Measurements from ENCODE around the gene BPIFB6. TPM values are rescaled to one million over a fixed set of nuclear protein-coding genes. Genes with fewer than 3 reads are reported as not detected.

BPIFB6 gene
- total and polyA plus RNA-seq, 7 experiments from 2014 or later, result not detected

- peaks cover 0 to 4% (median 2%) of the 10 kb centered on the region in 5 donors for H3K36me3 Mint-ChIP-seq
- no peak for DNase-seq
- Histone ChIP-seq H3K27ac (ENCODE audit: low read depth, low read length) (no peak overlapping the region), H3K9me3 (ENCODE audit: control insufficient read depth in 2 of 3, low read length in 3 of 3) (no peaks in the 10 kb centered on the region), H3K4me1 (ENCODE audit: control insufficient read depth in 2 of 2, insufficient read depth in 2 of 2, low read length in 2 of 2) (peaks cover 0 to 13% of the 10 kb centered on the region in 2 donors), H3K4me3 (ENCODE audit: low read length) (no peak overlapping the region), H3K27me3 (ENCODE audit: control insufficient read depth in 2 of 2, insufficient read depth in 2 of 2, low read length in 2 of 2) (no peaks in the 10 kb centered on the region), H3K36me3 (ENCODE audit: control insufficient read depth in 2 of 3, insufficient read depth in 3 of 3, low read length in 3 of 3) (no peaks in the 10 kb centered on the region)
- H3K9me3 Mint-ChIP-seq, result peaks cover 0 to 2% (median 0%) of the 10 kb centered on the region in 11 donors
- no peak for ATAC-seq
- H3K4me3 Mint-ChIP-seq, result no peak overlapping the region
- POLR2A ChIA-PET, result interaction anchor here (7.2 kb wide), 1 partner anchor 15 kb away, joined by 61 read pairs; no protein-coding TSS in a partner anchor
- CTCF ChIA-PET, result interaction anchor here (1.6 kb wide), 1 partner anchor 19 kb away, joined by 5 read pairs; the partner anchor contains the start of gene SUN5
- H3K27me3 Mint-ChIP-seq, result peaks cover 0 to 2% (median 0%) of the 10 kb centered on the region in 5 donors
- H3K27ac Mint-ChIP-seq, result peak overlapping the region in 2 of 9 donors; percentile 61 to 73
- intact Hi-C loops (cut with micrococcal nuclease), result no loop called here
- peaks cover 7 to 55% (median 41%) of the 10 kb centered on the region in 7 donors for H3K4me1 Mint-ChIP-seq
Measured at GRCh38 chr20:32986331-32986966, 45.0 kb upstream of the BPIFB6 start.

GRCh38 chr20:32987044-32987825 lies 44.2 kb upstream of the BPIFB6 start:
- CTCF ChIA-PET, result no interaction called here
- Mint-ChIP-seq H3K9me3 (peaks cover 0 to 2% (median 0%) of the 10 kb centered on the region in 11 donors), H3K27ac (no peak overlapping the region), H3K27me3 (peaks cover 0 to 2% (median 0%) of the 10 kb centered on the region in 5 donors), H3K36me3 (peaks cover 0 to 4% (median 2%) of the 10 kb centered on the region in 5 donors), H3K4me1 (peaks cover 9 to 59% (median 43%) of the 10 kb centered on the region in 7 donors), H3K4me3 (no peak overlapping the region)
- Histone ChIP-seq H3K4me3 (ENCODE audit: low read length) (no peak overlapping the region), H3K36me3 (ENCODE audit: control insufficient read depth in 2 of 3, insufficient read depth in 3 of 3, low read length in 3 of 3) (no peaks in the 10 kb centered on the region), H3K9me3 (ENCODE audit: control insufficient read depth in 2 of 3, low read length in 3 of 3) (no peaks in the 10 kb centered on the region), H3K27ac (ENCODE audit: low read depth, low read length) (no peak overlapping the region), H3K27me3 (ENCODE audit: control insufficient read depth in 2 of 2, insufficient read depth in 2 of 2, low read length in 2 of 2) (no peaks in the 10 kb centered on the region), H3K4me1 (ENCODE audit: control insufficient read depth in 2 of 2, insufficient read depth in 2 of 2, low read length in 2 of 2) (peaks cover 0 to 21% of the 10 kb centered on the region in 2 donors)
- intact Hi-C loops (cut with micrococcal nuclease), result no loop called here
- no peak for ATAC-seq
- POLR2A ChIA-PET, result interaction anchor here (7.2 kb wide), 1 partner anchor 16 kb away, joined by 61 read pairs; no protein-coding TSS in a partner anchor
- DNase-seq, result no peak

GRCh38 chr20:32988008-32988407 lies 43.4 kb upstream of the BPIFB6 start:
- Mint-ChIP-seq H3K27ac (peak overlapping the region in 3 of 9 donors; percentile 10 to 88 (median 12)), H3K36me3 (peaks cover 0 to 4% (median 2%) of the 10 kb centered on the region in 5 donors), H3K9me3 (peaks cover 0 to 2% (median 0%) of the 10 kb centered on the region in 11 donors), H3K4me3 (no peak overlapping the region), H3K4me1 (peaks cover 6 to 59% (median 46%) of the 10 kb centered on the region in 7 donors), H3K27me3 (peaks cover 0 to 2% (median 0%) of the 10 kb centered on the region in 5 donors)
- Histone ChIP-seq H3K4me1 (ENCODE audit: control insufficient read depth in 2 of 2, insufficient read depth in 2 of 2, low read length in 2 of 2) (peaks cover 0 to 22% of the 10 kb centered on the region in 2 donors), H3K27me3 (ENCODE audit: control insufficient read depth in 2 of 2, insufficient read depth in 2 of 2, low read length in 2 of 2) (no peaks in the 10 kb centered on the region), H3K36me3 (ENCODE audit: control insufficient read depth in 2 of 3, insufficient read depth in 3 of 3, low read length in 3 of 3) (no peaks in the 10 kb centered on the region), H3K4me3 (ENCODE audit: low read length) (no peak overlapping the region), H3K27ac (ENCODE audit: low read depth, low read length) (no peak overlapping the region), H3K9me3 (ENCODE audit: control insufficient read depth in 2 of 3, low read length in 3 of 3) (no peaks in the 10 kb centered on the region)
- intact Hi-C loops (cut with micrococcal nuclease), result no loop called here
- ChIA-PET CTCF (interaction anchor here (0.7 kb wide), 1 partner anchor 24 kb away, joined by 4 read pairs; no protein-coding TSS in a partner anchor), POLR2A (interaction anchor here (7.2 kb wide), 1 partner anchor 17 kb away, joined by 61 read pairs; no protein-coding TSS in a partner anchor)
- ATAC-seq (no peak), DNase-seq (no peak)

- Histone ChIP-seq H3K4me3 (ENCODE audit: low read length) (no peak overlapping the region), H3K4me1 (ENCODE audit: control insufficient read depth in 2 of 2, insufficient read depth in 2 of 2, low read length in 2 of 2) (peaks cover 0 to 33% of the 10 kb centered on the region in 2 donors), H3K27ac (ENCODE audit: low read depth, low read length) (no peak overlapping the region), H3K36me3 (ENCODE audit: control insufficient read depth in 2 of 3, insufficient read depth in 3 of 3, low read length in 3 of 3) (no peaks in the 10 kb centered on the region), H3K27me3 (ENCODE audit: control insufficient read depth in 2 of 2, insufficient read depth in 2 of 2, low read length in 2 of 2) (no peaks in the 10 kb centered on the region), H3K9me3 (ENCODE audit: control insufficient read depth in 2 of 3, low read length in 3 of 3) (no peaks in the 10 kb centered on the region)
- CTCF ChIA-PET, result no interaction called here
- Mint-ChIP-seq H3K36me3 (peaks cover 2 to 7% (median 3%) of the 10 kb centered on the region in 5 donors), H3K27me3 (peaks cover 0 to 2% (median 0%) of the 10 kb centered on the region in 5 donors), H3K4me1 (peaks cover 6 to 59% (median 49%) of the 10 kb centered on the region in 7 donors), H3K27ac (peak overlapping the region in 1 of 9 donors; percentile 81), H3K4me3 (no peak overlapping the region), H3K9me3 (peaks cover 0 to 8% (median 2%) of the 10 kb centered on the region in 11 donors)
- DNase-seq (no peak), ATAC-seq (no peak)
- POLR2A ChIA-PET, result interaction anchor here (1.1 kb wide), 2 partner anchors 13 to 16 kb away, joined by 3 to 4 read pairs; no protein-coding TSS in a partner anchor
- intact Hi-C loops (cut with micrococcal nuclease), result loop anchor here in 1 of 2 donors (10.0 kb wide), 1 partner anchor 45 kb away; no protein-coding TSS in a partner anchor
Measured at GRCh38 chr20:32989507-32990283, 41.8 kb upstream of the BPIFB6 start.

GRCh38 chr20:32990426-32990825 lies 41.0 kb upstream of the BPIFB6 start:
- Mint-ChIP-seq H3K4me3 (no peak overlapping the region), H3K9me3 (peaks cover 0 to 14% (median 7%) of the 10 kb centered on the region in 11 donors), H3K36me3 (peaks cover 3 to 13% (median 8%) of the 10 kb centered on the region in 5 donors), H3K27ac (no peak overlapping the region), H3K27me3 (peaks cover 0 to 2% (median 0%) of the 10 kb centered on the region in 5 donors), H3K4me1 (peaks cover 6 to 59% (median 47%) of the 10 kb centered on the region in 7 donors)
- Histone ChIP-seq H3K27me3 (ENCODE audit: control insufficient read depth in 2 of 2, insufficient read depth in 2 of 2, low read length in 2 of 2) (no peaks in the 10 kb centered on the region), H3K36me3 (ENCODE audit: control insufficient read depth in 2 of 3, insufficient read depth in 3 of 3, low read length in 3 of 3) (no peaks in the 10 kb centered on the region), H3K4me1 (ENCODE audit: control insufficient read depth in 2 of 2, insufficient read depth in 2 of 2, low read length in 2 of 2) (peaks cover 0 to 33% of the 10 kb centered on the region in 2 donors), H3K27ac (ENCODE audit: low read depth, low read length) (no peak overlapping the region), H3K4me3 (ENCODE audit: low read length) (no peak overlapping the region), H3K9me3 (ENCODE audit: control insufficient read depth in 2 of 3, low read length in 3 of 3) (peaks cover 0 to 2% (median 0%) of the 10 kb centered on the region in 3 experiments)
- DNase-seq (no peak), ATAC-seq (no peak)
- CTCF ChIA-PET, result interaction anchor here (0.6 to 0.9 kb wide), 2 partner anchors 65 to 123 kb away, joined by 3 to 4 read pairs; no protein-coding TSS in a partner anchor
- POLR2A ChIA-PET, result interaction anchor here (1.1 to 2.6 kb wide), 4 partner anchors 14 to 23 kb away, joined by 3 to 14 read pairs (median 8); no protein-coding TSS in a partner anchor
- intact Hi-C loops (cut with micrococcal nuclease), result loop anchor here in 1 of 2 donors (10.0 kb wide), 1 partner anchor 46 kb away; no protein-coding TSS in a partner anchor

All from naive thymus-derived CD4-positive, alpha-beta T cell (primary cell).